HCT116 (cell line): Measurements from ENCODE around the gene SLC8A2. TPM values are rescaled to one million over a fixed set of nuclear protein-coding genes. Genes with fewer than 3 reads are reported as not detected.

Experiments
- ATAC-seq: fragments of 200-7000 bp; cut with Tn5 transposase; 2 replicates; pipeline ENCODE4 v1.9.1; 2020; ENCODE audit warnings: mild to moderate bottlenecking, moderate library complexity
- BruUV-seq: library from RNA; stranded (reverse); fragments of 400-500 nt; replicated peaks from 2 replicates; lab custom pipeline; 2021; lab: Mats Ljungman, UMichigan
- CTCF ChIA-PET: fragments of 300-600 bp; sonication (Branson Sonifier 250); formaldehyde crosslinking; loops from one replicate; lab custom pipeline; 2021; ENCODE audit warnings: antibody characterized with exemption; lab: Charles Lee
- POLR2A ChIA-PET: fragments of 300-600, 350-600 bp; sonication (Branson Sonifier 250); formaldehyde crosslinking; loops from one replicate; lab custom pipeline; 2021; ENCODE audit warnings: antibody characterized with exemption; lab: Charles Lee
- RAD21 ChIA-PET, 2 experiments: fragments of 300-600 bp; sonication (Branson Sonifier 250); formaldehyde crosslinking; loops; one replicate each; lab custom pipeline; 2023; ENCODE audit warnings: low total read pairs in 2 of 2; ENCODE audit not compliant: uncharacterized antibody in 2 of 2, unreplicated experiment in 2 of 2, low non-redundant PET in 1 of 2; lab: Charles Lee
- DNase-seq: peaks from one replicate; pipeline ENCODE4 v3.0.0-alpha.2; 2010; ENCODE audit warnings: low read depth, low spot score
- H2AFZ ChIP-seq: fragments of 200-600 bp; shearing (Covaris generic), sonication (generic); 2 replicates; pipeline ENCODE4 v1.6.1; 2017; ENCODE audit warnings: low read depth, mixed run types, mixed read lengths, antibody characterized with exemption, low read length; ENCODE audit not compliant: poor library complexity, severe bottlenecking
- H3K27ac ChIP-seq: 2 replicates; pipeline ENCODE4 v1.5.1; 2012; ENCODE audit warnings: low read depth, low read length
- H3K27me3 ChIP-seq: fragments of 200-600 bp; sonication (generic); 2 replicates; pipeline ENCODE4 v1.6.1; 2016; ENCODE audit warnings: mixed run types, low read length, mixed read lengths; ENCODE audit not compliant: insufficient read depth
- H3K36me3 ChIP-seq, 2 experiments: fragments of 200-500 bp in 1 of 2; fragments of 200-600 bp in 1 of 2; sonication (Bioruptor generic) in 1 of 2; sonication (generic) in 1 of 2; 2 replicates each; pipeline versions ENCODE4 v1.5.1 to v1.6.1; 2014 to 2016; ENCODE audit warnings: low read length in 2 of 2, inconsistent platforms in 1 of 2, mixed read lengths in 1 of 2, mixed run types in 1 of 2; ENCODE audit not compliant: insufficient read depth in 2 of 2, control insufficient read depth in 1 of 2
- H3K4me1 ChIP-seq, 2 experiments: fragments of 200-600 bp in 1 of 2; sonication (generic) in 1 of 2; 2 replicates each; pipeline versions ENCODE4 v1.5.1 to v1.6.1; 2012 to 2017; ENCODE audit warnings: low read length in 2 of 2, inconsistent platforms in 1 of 2, mild to moderate bottlenecking in 1 of 2, mixed read lengths in 1 of 2, mixed run types in 1 of 2, moderate library complexity in 1 of 2; ENCODE audit not compliant: insufficient read depth in 2 of 2, control insufficient read depth in 1 of 2
- H3K4me2 ChIP-seq: fragments of 200-600 bp; sonication (generic); 2 replicates; pipeline ENCODE4 v1.6.1; 2017; ENCODE audit warnings: mixed run types, low read length, mixed read lengths
- H3K4me3 ChIP-seq, 2 experiments: fragments of 200-600 bp in 1 of 2; sonication (generic) in 1 of 2; replicated peaks in 1 of 2; 2 replicates each; pipeline ENCODE4 v1.5.1; 2011 to 2016; ENCODE audit warnings: low read length in 2 of 2, control low read depth in 1 of 2, low read depth in 1 of 2, mild to moderate bottlenecking in 1 of 2, mixed read lengths in 1 of 2, mixed run types in 1 of 2
- H3K79me2 ChIP-seq: fragments of 200-600 bp; sonication (generic); 2 replicates; pipeline ENCODE4 v1.6.1; 2017; ENCODE audit warnings: mild to moderate bottlenecking, mixed run types, low read length, moderate library complexity, mixed read lengths; ENCODE audit not compliant: insufficient read depth
- H3K9ac ChIP-seq: fragments of 200-600 bp; sonication (generic); 2 replicates; pipeline ENCODE4 v1.6.1; 2016; ENCODE audit warnings: low read length, mixed read lengths
- H3K9me2 ChIP-seq: fragments of 200-600 bp; sonication (generic), shearing (Covaris generic); 2 replicates; pipeline ENCODE4 v1.6.1; 2017; ENCODE audit warnings: mixed run types, mild to moderate bottlenecking, moderate library complexity; ENCODE audit not compliant: insufficient read depth
- H3K9me3 ChIP-seq, 2 experiments: fragments of 200-500 bp in 1 of 2; fragments of 200-600 bp in 1 of 2; sonication (Bioruptor generic) in 1 of 2; sonication (generic) in 1 of 2; 2 replicates each; pipeline ENCODE4 v1.6.1; 2014 to 2017; ENCODE audit warnings: low read length in 2 of 2, mixed read lengths in 2 of 2, inconsistent platforms in 1 of 2, low read depth in 1 of 2, mild to moderate bottlenecking in 1 of 2, mixed run types in 1 of 2, moderate library complexity in 1 of 2; ENCODE audit not compliant: control insufficient read depth in 1 of 2, insufficient read depth in 1 of 2
- H4K20me1 ChIP-seq: fragments of 200-600 bp; sonication (generic), shearing (Covaris generic); 2 replicates; pipeline ENCODE4 v1.6.1; 2017; ENCODE audit warnings: mixed run types, mild to moderate bottlenecking, moderate library complexity; ENCODE audit not compliant: insufficient read depth
- CEBPB ChIP-seq: IDR thresholded peaks from 2 replicates; pipeline ENCODE4 v1.6.1; 2012; ENCODE audit warnings: low read depth
- CTCF ChIP-seq, 3 experiments: fragments of 200-600 bp in 1 of 3; sonication (generic) in 1 of 3; IDR thresholded peaks in 2 of 3; conservative IDR thresholded peaks in 1 of 3; 2 replicates each; pipeline ENCODE4 v1.5.1; 2012 to 2017; ENCODE audit warnings: low read depth in 2 of 3, low read length in 2 of 3, antibody characterized with exemption in 1 of 3, borderline replicate concordance in 1 of 3, control low read depth in 1 of 3, mild to moderate bottlenecking in 1 of 3, mixed read lengths in 1 of 3, mixed run types in 1 of 3, moderate library complexity in 1 of 3; ENCODE audit not compliant: insufficient read depth in 1 of 3
- EGR1 ChIP-seq: IDR thresholded peaks from 2 replicates; pipeline ENCODE4 v1.6.1; 2012; ENCODE audit warnings: low read depth
- EZH2phosphoT487 ChIP-seq: fragments of 200-600 bp; IDR thresholded peaks from 2 replicates; pipeline ENCODE4 v1.6.1; 2018; ENCODE audit warnings: antibody characterized with exemption, borderline replicate concordance
- MAX ChIP-seq: IDR thresholded peaks from 2 replicates; pipeline ENCODE4 v1.6.1; 2012
- POLR2A ChIP-seq: IDR thresholded peaks from 2 replicates; pipeline ENCODE4 v1.7.0; 2011; ENCODE audit warnings: borderline replicate concordance; ENCODE audit not compliant: insufficient read depth, insufficient read length; ENCODE audit errors: extremely low read depth
- RAD21 ChIP-seq: IDR thresholded peaks from 2 replicates; pipeline ENCODE4 v1.6.1; 2012; ENCODE audit warnings: low read depth, mild to moderate bottlenecking
- SIN3A ChIP-seq: IDR thresholded peaks from 2 replicates; pipeline ENCODE4 v1.6.1; 2012; ENCODE audit warnings: low read depth
- TCF7L2 ChIP-seq: IDR thresholded peaks from 2 replicates; pipeline ENCODE4 v1.7.0; 2011; ENCODE audit warnings: borderline replicate concordance, inconsistent platforms; ENCODE audit not compliant: insufficient read depth, insufficient read length; ENCODE audit errors: extremely low read depth
- ZFX ChIP-seq: fragments of 450-650 bp; IDR thresholded peaks from 2 replicates; pipeline ENCODE4 v1.6.1; 2017
- intact Hi-C: fragments of 100-400 bp; cut with micrococcal nuclease; formaldehyde crosslinking; loops from 2 replicates; pipeline ENCODE4 v1.10.0; 2022
- total RNA-seq: library from RNA; stranded (reverse); gene quantifications from one replicate; pipeline ENCODE4 v1.2.1, GENCODE V29; 2021; ENCODE audit not compliant: unreplicated experiment
- TF ChIP-seq, protein P1 (sequence below): IDR thresholded peaks from 2 replicates; pipeline ENCODE4 v1.6.1; 2011; ENCODE audit warnings: mild to moderate bottlenecking, low read length, moderate library complexity; ENCODE audit not compliant: insufficient replicate concordance; ENCODE audit errors: extremely low read depth

The SLC8A2 gene
- total RNA-seq, 1 experiment from 2014 or later: 0.98 TPM

DNA sequence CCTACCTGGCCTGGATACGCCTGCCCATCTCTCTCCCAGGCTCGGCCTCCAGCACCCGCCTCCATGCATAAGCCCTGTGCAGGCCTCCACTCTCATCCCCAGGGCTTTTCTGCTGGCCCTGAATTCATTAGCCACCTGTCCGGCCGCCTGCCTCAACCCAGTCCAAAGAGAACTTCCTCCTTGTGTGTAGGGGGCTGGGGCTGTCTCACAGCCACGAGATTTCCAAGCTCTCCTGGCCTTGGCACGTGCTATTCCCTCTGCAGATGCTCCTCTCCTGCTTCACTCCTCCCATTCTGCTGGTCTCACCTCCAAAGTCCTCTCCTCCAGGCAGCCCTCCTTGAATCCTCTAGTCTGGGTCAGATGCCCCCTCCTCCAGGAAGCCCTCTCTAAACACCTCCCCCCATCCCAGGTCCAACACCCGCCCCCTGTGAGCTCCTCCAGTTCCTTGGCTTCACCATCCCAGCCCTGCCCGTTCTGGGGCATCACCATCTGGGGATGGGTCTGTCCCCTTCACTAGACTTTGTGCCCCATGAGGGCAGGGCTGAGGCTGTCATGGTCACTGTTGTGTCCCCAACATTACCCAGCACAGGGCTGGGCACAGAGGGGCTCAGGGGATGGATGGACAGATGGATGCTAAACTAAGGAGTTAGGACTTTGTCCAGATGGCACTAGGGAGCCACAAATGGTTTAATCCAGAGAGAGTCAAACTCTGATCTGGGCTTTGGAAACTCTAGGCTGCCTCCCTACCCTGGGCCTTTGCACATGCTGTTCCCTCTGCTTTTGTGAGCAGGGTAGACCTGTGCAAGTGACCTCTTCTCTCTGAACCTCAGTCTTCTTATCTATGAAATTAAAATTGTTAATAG lies 67.1 kb downstream of the SLC8A2 start:
- H3K4me3 ChIP-seq: no peak overlapping the region
- no peaks in the 10 kb centered on the region for H3K36me3 ChIP-seq

DNA sequence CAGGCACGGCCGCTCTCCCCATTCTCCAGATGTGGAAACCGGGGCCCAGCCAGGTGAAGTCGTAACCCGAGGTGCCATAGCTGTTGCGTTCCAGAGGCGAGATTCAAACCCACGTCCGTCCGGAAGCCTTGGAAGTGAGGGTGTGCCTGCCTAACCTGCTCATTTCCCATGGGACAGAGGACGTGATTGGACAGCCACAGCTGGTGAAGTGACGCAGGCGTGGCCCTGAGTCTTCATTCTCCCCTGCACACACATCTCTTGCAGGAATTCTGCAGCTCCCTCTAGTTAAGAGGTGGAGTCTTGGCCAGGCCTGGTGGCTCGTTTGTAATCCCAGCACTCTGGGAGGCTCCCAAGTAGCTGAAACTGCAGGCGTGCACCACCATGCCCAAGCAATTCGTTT lies 69.2 kb downstream of the SLC8A2 start:
- no peak for DNase-seq

More for the DNA sequence above, 67.1 kb downstream of the SLC8A2 start:
- ChIA-PET CTCF (no interaction called here), POLR2A (no interaction called here), RAD21 (no interaction called here)
- DNase-seq: no peak
- Histone ChIP-seq H4K20me1 (no peaks in the 10 kb centered on the region), H3K27ac (no peak overlapping the region), H3K4me2 (no peak overlapping the region), H3K79me2 (no peaks in the 10 kb centered on the region), H3K27me3 (no peaks in the 10 kb centered on the region), H3K9me2 (no peaks in the 10 kb centered on the region), H3K9me3 (no peaks in the 10 kb centered on the region), H3K9ac (no peak overlapping the region), H2AFZ (no peak overlapping the region), H3K4me1 (no peaks in the 10 kb centered on the region)
- no peak for TF ChIP-seq SIN3A
- no peak for TF ChIP-seq CEBPB
- TF ChIP-seq ZFX: no peak
- TF ChIP-seq POLR2A: no peak
- no peak for TF ChIP-seq EZH2phosphoT487
- intact Hi-C loops: no loop called here
- no TSS peak for BruUV-seq
- ATAC-seq: 0 out of 2 replicates have a peak, but pooled peaks have one; percentile 11

More for the DNA sequence above, 69.2 kb downstream of the SLC8A2 start:
- Histone ChIP-seq H3K79me2 (no peaks in the 10 kb centered on the region), H2AFZ (no peak overlapping the region), H3K4me3 (no peak overlapping the region), H3K27ac (no peak overlapping the region), H3K36me3 (no peaks in the 10 kb centered on the region), H3K4me2 (no peak overlapping the region), H3K9ac (no peak overlapping the region), H3K9me2 (no peaks in the 10 kb centered on the region), H3K27me3 (no peaks in the 10 kb centered on the region), H4K20me1 (no peaks in the 10 kb centered on the region), H3K9me3 (no peaks in the 10 kb centered on the region), H3K4me1 (no peaks in the 10 kb centered on the region)
- CTCF ChIA-PET: interaction anchor here (1.5 kb wide), 1 partner anchor 11 kb away, joined by 4 read pairs; no protein-coding TSS in a partner anchor
- RAD21 ChIA-PET: no interaction called here
- TF ChIP-seq TCF7L2 (no peak), RAD21 (no peak), CTCF (IDR thresholded peaks at IDR 0.05 in 2 of 3, conservative IDR thresholded peaks at IDR 0.05 in 1 of 3; ENCODE audit: borderline replicate concordance in 1 of 3, insufficient read depth in 1 of 3, low read depth in 2 of 3, low read length in 2 of 3) (no peak), EGR1 (no peak), EZH2phosphoT487 (no peak), MAX (no peak), POLR2A (no peak)
- TF ChIP-seq, protein P1, sequence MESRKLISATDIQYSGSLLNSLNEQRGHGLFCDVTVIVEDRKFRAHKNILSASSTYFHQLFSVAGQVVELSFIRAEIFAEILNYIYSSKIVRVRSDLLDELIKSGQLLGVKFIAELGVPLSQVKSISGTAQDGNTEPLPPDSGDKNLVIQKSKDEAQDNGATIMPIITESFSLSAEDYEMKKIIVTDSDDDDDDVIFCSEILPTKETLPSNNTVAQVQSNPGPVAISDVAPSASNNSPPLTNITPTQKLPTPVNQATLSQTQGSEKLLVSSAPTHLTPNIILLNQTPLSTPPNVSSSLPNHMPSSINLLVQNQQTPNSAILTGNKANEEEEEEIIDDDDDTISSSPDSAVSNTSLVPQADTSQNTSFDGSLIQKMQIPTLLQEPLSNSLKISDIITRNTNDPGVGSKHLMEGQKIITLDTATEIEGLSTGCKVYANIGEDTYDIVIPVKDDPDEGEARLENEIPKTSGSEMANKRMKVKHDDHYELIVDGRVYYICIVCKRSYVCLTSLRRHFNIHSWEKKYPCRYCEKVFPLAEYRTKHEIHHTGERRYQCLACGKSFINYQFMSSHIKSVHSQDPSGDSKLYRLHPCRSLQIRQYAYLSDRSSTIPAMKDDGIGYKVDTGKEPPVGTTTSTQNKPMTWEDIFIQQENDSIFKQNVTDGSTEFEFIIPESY: no peak
- POLR2A ChIA-PET: interaction anchor here (0.6 kb wide), 1 partner anchor 12 kb away, joined by 6 read pairs; no protein-coding TSS in a partner anchor
- no peak for ATAC-seq
- BruUV-seq: no TSS peak
- intact Hi-C loops: no loop called here
